IMR-90 (cell line): Measurements from ENCODE around the gene KHNYN. TPM values are rescaled to one million over a fixed set of nuclear protein-coding genes. Genes with fewer than 3 reads are reported as not detected.
A peak's percentile ranks its signal among the peaks of the same experiment; 100 is the strongest.

Experiments used
- ATAC-seq: fragments of 200-7000 bp; cut with Tn5 transposase; 2 replicates; pipeline ENCODE4 v1.9.1; 2020; ENCODE audit warnings: low read depth, mild to moderate bottlenecking, moderate library complexity
- BruUV-seq: library from RNA; stranded (reverse); fragments of 400-500 nt; replicated peaks from 2 replicates; lab custom pipeline; 2021; lab: Mats Ljungman, UMichigan
- CTCF ChIA-PET: fragments of 300-600 bp; formaldehyde crosslinking; extraction: SDS; loops from one replicate; lab custom pipeline; 2021; ENCODE audit warnings: antibody characterized with exemption; lab: Yijun Ruan, JAX
- POLR2A ChIA-PET: fragments of 300-600 bp; sonication (Branson Sonifier 250); formaldehyde crosslinking; loops from one replicate; lab custom pipeline; 2022; ENCODE audit warnings: antibody characterized with exemption; ENCODE audit not compliant: unreplicated experiment; lab: Charles Lee
- DNase-seq: peaks from one replicate; pipeline ENCODE4 v3.0.0; 2013
- H2AFZ ChIP-seq: replicated peaks from 2 replicates; pipeline ENCODE3; 2013; ENCODE audit warnings: low read length, mild to moderate bottlenecking; ENCODE audit not compliant: poor library complexity
- H2AK5ac ChIP-seq: 2 replicates; pipeline ENCODE4 v1.6.1; 2013; ENCODE audit warnings: low read depth, low read length, inconsistent platforms
- H2AK9ac ChIP-seq: replicated peaks from 2 replicates; pipeline ENCODE3; 2013; ENCODE audit warnings: mild to moderate bottlenecking, low read depth, low read length, moderate library complexity; ENCODE audit not compliant: poor library complexity
- H2BK120ac ChIP-seq: 2 replicates; pipeline ENCODE4 v1.6.1; 2013; ENCODE audit warnings: low read depth, low read length, inconsistent platforms
- H2BK15ac ChIP-seq: 3 replicates; pipeline ENCODE4 v1.6.1; 2013; ENCODE audit warnings: low read depth, low read length, inconsistent platforms
- H2BK20ac ChIP-seq: 2 replicates; pipeline ENCODE4 v1.6.1; 2013; ENCODE audit warnings: low read depth, mild to moderate bottlenecking, inconsistent platforms, low read length, moderate library complexity
- H2BK5ac ChIP-seq: 2 replicates; pipeline ENCODE4 v1.6.1; 2013; ENCODE audit warnings: mild to moderate bottlenecking, low read depth, low read length, inconsistent platforms; ENCODE audit not compliant: poor library complexity, severe bottlenecking
- H3K14ac ChIP-seq: replicated peaks from 2 replicates; pipeline ENCODE4 v1.6.1; 2013; ENCODE audit warnings: low read depth, low read length, inconsistent platforms
- H3K18ac ChIP-seq: 2 replicates; pipeline ENCODE4 v1.6.1; 2013; ENCODE audit warnings: low read depth, low read length, control low read depth
- H3K23ac ChIP-seq: 2 replicates; pipeline ENCODE4 v1.6.1; 2013; ENCODE audit warnings: low read depth, low read length, inconsistent platforms
- H3K27ac ChIP-seq: 2 replicates; pipeline ENCODE4 v1.5.1; 2013; ENCODE audit warnings: mild to moderate bottlenecking, control low read depth, low read length; ENCODE audit not compliant: insufficient read depth
- H3K27me3 ChIP-seq: 2 replicates; pipeline ENCODE4 v1.6.1; 2013; ENCODE audit warnings: low read length; ENCODE audit not compliant: control insufficient read depth, insufficient read depth
- H3K36me3 ChIP-seq: 2 replicates; pipeline ENCODE4 v1.6.1; 2013; ENCODE audit warnings: low read length, mixed read lengths; ENCODE audit not compliant: control insufficient read depth, insufficient read depth
- H3K4ac ChIP-seq: 2 replicates; pipeline ENCODE4 v1.6.1; 2013; ENCODE audit warnings: low read depth, low read length, inconsistent platforms
- H3K4me1 ChIP-seq: 2 replicates; pipeline ENCODE4 v1.6.1; 2013; ENCODE audit warnings: low read length, mixed read lengths; ENCODE audit not compliant: control insufficient read depth, insufficient read depth
- H3K4me2 ChIP-seq: 2 replicates; pipeline ENCODE4 v1.6.1; 2013; ENCODE audit warnings: low read depth, mild to moderate bottlenecking, control low read depth, low read length, moderate library complexity
- H3K4me3 ChIP-seq: 2 replicates; pipeline ENCODE4 v1.5.1; 2013; ENCODE audit warnings: low read depth, mild to moderate bottlenecking, control low read depth, low read length, moderate library complexity; ENCODE audit not compliant: insufficient read depth
- H3K56ac ChIP-seq: 2 replicates; pipeline ENCODE4 v1.6.1; 2013; ENCODE audit warnings: low read length, inconsistent platforms; ENCODE audit not compliant: insufficient read depth; ENCODE audit errors: extremely low read depth
- H3K79me1 ChIP-seq, 2 experiments: 2 replicates each; pipeline ENCODE4 v1.6.1; 2013; ENCODE audit warnings: low read length in 2 of 2, inconsistent platforms in 1 of 2, low read depth in 1 of 2
- H3K9ac ChIP-seq: 2 replicates; pipeline ENCODE4 v1.6.1; 2013; ENCODE audit warnings: low read depth, low read length, control low read depth
- H3K9me1 ChIP-seq: 2 replicates; pipeline ENCODE4 v1.6.1; 2013; ENCODE audit warnings: low read length, inconsistent platforms; ENCODE audit not compliant: insufficient read depth
- H3K9me3 ChIP-seq: 2 replicates; pipeline ENCODE4 v1.6.1; 2013; ENCODE audit warnings: low read length; ENCODE audit not compliant: control insufficient read depth, insufficient read depth
- H4K20me1 ChIP-seq: 2 replicates; pipeline ENCODE4 v1.6.1; 2013; ENCODE audit warnings: low read length, inconsistent platforms; ENCODE audit not compliant: insufficient read depth
- H4K5ac ChIP-seq: 2 replicates; pipeline ENCODE4 v1.6.1; 2013; ENCODE audit warnings: mild to moderate bottlenecking, low read depth, low read length, control low read depth
- H4K8ac ChIP-seq, 2 experiments: 2 replicates each; pipeline ENCODE4 v1.6.1; 2013; ENCODE audit warnings: low read depth in 2 of 2, low read length in 2 of 2, control low read depth in 1 of 2, inconsistent platforms in 1 of 2
- H4K91ac ChIP-seq: 2 replicates; pipeline ENCODE4 v1.6.1; 2013; ENCODE audit warnings: low read depth, low read length, inconsistent platforms; ENCODE audit not compliant: insufficient read depth
- BHLHE40 ChIP-seq: fragments of 150-350 bp; IDR thresholded peaks from 2 replicates; pipeline ENCODE4 v1.6.1; 2016; ENCODE audit warnings: mild to moderate bottlenecking, low read depth, low read length
- CEBPB ChIP-seq: IDR thresholded peaks from 2 replicates; pipeline ENCODE4 v1.6.1; 2012; ENCODE audit warnings: low read depth, low read length, improper control_type of control experiment
- CHD1 ChIP-seq: IDR thresholded peaks from 2 replicates; pipeline ENCODE4 v1.6.1; 2012; ENCODE audit warnings: low read depth, low read length, improper control_type of control experiment
- CTCF ChIP-seq: conservative IDR thresholded peaks from 2 replicates; pipeline ENCODE4 v1.5.1; 2012; ENCODE audit warnings: mild to moderate bottlenecking, low read depth, low read length, improper control_type of control experiment
- FOS ChIP-seq: fragments of 150-350 bp; IDR thresholded peaks from 2 replicates; pipeline ENCODE4 v1.6.1; 2016; ENCODE audit warnings: low read depth, low read length
- MAFK ChIP-seq: IDR thresholded peaks from 2 replicates; pipeline ENCODE4 v1.6.1; 2012; ENCODE audit warnings: low read depth, low read length, improper control_type of control experiment
- MAZ ChIP-seq: IDR thresholded peaks from 2 replicates; pipeline ENCODE4 v1.6.1; 2012; ENCODE audit warnings: low read depth, mild to moderate bottlenecking, low read length, improper control_type of control experiment, moderate library complexity, borderline replicate concordance
- MXI1 ChIP-seq: IDR thresholded peaks from 2 replicates; pipeline ENCODE4 v1.6.1; 2012; ENCODE audit warnings: low read depth, mild to moderate bottlenecking, low read length, moderate library complexity, borderline replicate concordance
- NFE2L2 ChIP-seq: fragments of 150-350 bp; IDR thresholded peaks from 2 replicates; pipeline ENCODE4 v1.6.1; 2016; ENCODE audit warnings: low read depth, mild to moderate bottlenecking, low read length
- POLR2A ChIP-seq: IDR thresholded peaks from 2 replicates; pipeline ENCODE4 v1.6.1; 2012; ENCODE audit warnings: mild to moderate bottlenecking, low read depth, low read length
- RAD21 ChIP-seq: IDR thresholded peaks from 2 replicates; pipeline ENCODE4 v1.6.1; 2012; ENCODE audit warnings: low read length, improper control_type of control experiment
- RCOR1 ChIP-seq: IDR thresholded peaks from 2 replicates; pipeline ENCODE4 v1.6.1; 2012; ENCODE audit warnings: mild to moderate bottlenecking, low read length, improper control_type of control experiment; ENCODE audit not compliant: insufficient replicate concordance
- RFX5 ChIP-seq: IDR thresholded peaks from 2 replicates; pipeline ENCODE4 v1.8.0; 2012; ENCODE audit warnings: low read depth, mild to moderate bottlenecking, low read length, moderate library complexity
- SMC3 ChIP-seq: fragments of 150-350 bp; IDR thresholded peaks from 2 replicates; pipeline ENCODE4 v1.6.1; 2016; ENCODE audit warnings: low read depth, mild to moderate bottlenecking, antibody characterized with exemption, low read length, moderate library complexity
- USF2 ChIP-seq: fragments of 150-350 bp; IDR thresholded peaks from 2 replicates; pipeline ENCODE4 v1.6.1; 2017; ENCODE audit warnings: mild to moderate bottlenecking, antibody characterized with exemption, low read length, low read depth
- WGBS, 2 experiments: methylation state at CpG; one replicate each; pipeline versions ENCODE4 v1.1.5 to v1.1.7; 2013; ENCODE audit warnings: missing lambda C conversion rate in 2 of 2; ENCODE audit not compliant: insufficient read length in 1 of 2; ENCODE audit errors: extremely low coverage in 2 of 2; 5-methylcytosine and 5-hydroxymethylcytosine counted together
- dilution Hi-C: fragments of 300-500 bp; cut with HindIII; formaldehyde crosslinking; loops from one replicate; pipeline ENCODE4 v1.14.3; 2018; ENCODE audit warnings: low sequenced_read_pairs; ENCODE audit not compliant: unreplicated experiment
- in situ Hi-C: fragments of 300-500 bp; cut with MboI; formaldehyde crosslinking; loops from 3 replicates; pipeline ENCODE4 v1.14.3; 2019; ENCODE audit warnings: low sequenced_read_pairs, inconsistent platforms, mixed read lengths
- intact Hi-C: fragments of 100-400 bp; cut with micrococcal nuclease; formaldehyde crosslinking; loops from 2 replicates; pipeline ENCODE4 v1.10.0; 2022
- polyA plus RNA-seq, 3 experiments: library from polyadenylated mRNA; depleted of rRNA; stranded (reverse); fragments of >200 nt; gene quantifications; 2 replicates each; pipeline ENCODE4 v1.2.3, GENCODE V29; 2012; ENCODE audit warnings: low replicate concordance in 1 of 3
- total RNA-seq: library from RNA; depleted of rRNA; stranded (reverse); fragments of >200 nt; gene quantifications from 2 replicates; pipeline ENCODE4 v1.2.3, GENCODE V29; 2012
- TF ChIP-seq, protein P1 (sequence below): fragments of 150-350 bp; IDR thresholded peaks from 2 replicates; pipeline ENCODE4 v1.6.1; 2016; ENCODE audit warnings: low read depth, mild to moderate bottlenecking, low read length, moderate library complexity, borderline replicate concordance

KHNYN gene
- total and polyA plus RNA-seq, 2 of the 4 experiments (the other 2 are of a cell fraction) = 18.9 to 24.4 TPM

DNA sequence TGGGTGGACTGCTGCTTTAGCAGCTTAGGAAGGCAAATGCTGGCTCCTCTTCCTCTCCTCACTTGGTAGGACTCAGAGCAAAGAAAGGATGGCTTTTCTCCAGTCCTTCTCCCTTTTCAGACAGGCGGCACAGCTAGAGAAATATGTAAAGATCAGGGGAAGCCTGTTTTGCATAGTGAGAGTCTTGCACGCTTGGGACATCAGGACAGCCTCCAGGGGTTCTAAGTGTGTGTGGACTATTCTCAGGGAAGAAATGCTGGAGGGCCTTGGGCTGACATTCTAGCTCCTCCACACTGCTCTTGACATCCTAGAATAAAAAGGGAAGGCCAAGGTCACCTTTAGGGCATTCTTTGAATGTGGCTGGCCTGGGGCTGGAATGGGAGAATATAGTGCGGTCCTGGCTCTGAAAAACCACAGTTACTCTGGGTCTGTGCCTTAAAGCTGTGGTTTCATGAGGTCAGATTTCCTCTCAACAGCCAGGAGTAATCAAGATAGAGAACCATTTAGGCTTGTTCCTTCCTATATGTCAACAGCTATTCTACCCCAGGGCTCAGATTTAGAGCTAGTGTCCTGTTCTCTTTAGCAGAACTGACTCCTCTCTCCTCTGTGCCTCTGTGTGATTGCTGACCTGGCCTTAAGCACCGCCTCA, 54.0 kb downstream of the KHNYN start:
- TF ChIP-seq MAZ (no peak), RFX5 (no peak), POLR2A (no peak), USF2 (no peak), FOS (no peak), CHD1 (no peak), BHLHE40 (no peak), MXI1 (no peak), CEBPB (no peak), NFE2L2 (no peak), RCOR1 (no peak), SMC3 (no peak), MAFK (no peak), RAD21 (no peak), CTCF (no peak)
- TF ChIP-seq, protein P1, sequence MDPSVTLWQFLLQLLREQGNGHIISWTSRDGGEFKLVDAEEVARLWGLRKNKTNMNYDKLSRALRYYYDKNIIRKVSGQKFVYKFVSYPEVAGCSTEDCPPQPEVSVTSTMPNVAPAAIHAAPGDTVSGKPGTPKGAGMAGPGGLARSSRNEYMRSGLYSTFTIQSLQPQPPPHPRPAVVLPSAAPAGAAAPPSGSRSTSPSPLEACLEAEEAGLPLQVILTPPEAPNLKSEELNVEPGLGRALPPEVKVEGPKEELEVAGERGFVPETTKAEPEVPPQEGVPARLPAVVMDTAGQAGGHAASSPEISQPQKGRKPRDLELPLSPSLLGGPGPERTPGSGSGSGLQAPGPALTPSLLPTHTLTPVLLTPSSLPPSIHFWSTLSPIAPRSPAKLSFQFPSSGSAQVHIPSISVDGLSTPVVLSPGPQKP = no peak
- H3K9me3 ChIP-seq = no peaks in the 10 kb centered on the region
- no peak overlapping the region for H2AFZ ChIP-seq
- H4K8ac ChIP-seq = no peak overlapping the region
- H4K5ac ChIP-seq = no peak overlapping the region
- H3K9me1 ChIP-seq = no peaks in the 10 kb centered on the region
- BruUV-seq = no TSS peak
- H4K20me1 ChIP-seq = no peaks in the 10 kb centered on the region
- H2BK120ac ChIP-seq = no peak overlapping the region
- no peaks in the 10 kb centered on the region for H3K27me3 ChIP-seq
- no peak overlapping the region for H2BK5ac ChIP-seq
- CTCF ChIA-PET = no interaction called here
- no CpG with 5 or more reads among the region's 4 CpGs for WGBS, 2 experiments
- POLR2A ChIA-PET = no interaction called here
- ATAC-seq (no peak), DNase-seq (peak; percentile 27)
- no peak overlapping the region for H3K4me3 ChIP-seq
- H4K91ac ChIP-seq = no peak overlapping the region
- H3K4ac ChIP-seq = no peak overlapping the region
- no peaks in the 10 kb centered on the region for H3K36me3 ChIP-seq
- H3K4me1 ChIP-seq = no peaks in the 10 kb centered on the region
- no peak overlapping the region for H2AK5ac ChIP-seq
- H3K56ac ChIP-seq = no peak overlapping the region
- H2AK9ac ChIP-seq = no peak overlapping the region
- H2BK20ac ChIP-seq = no peak overlapping the region
- H3K23ac ChIP-seq = no peak overlapping the region
- no peak overlapping the region for H3K4me2 ChIP-seq
- H3K18ac ChIP-seq = no peak overlapping the region
- H3K27ac ChIP-seq = no peak overlapping the region
- no peak overlapping the region for H2BK15ac ChIP-seq
- no peaks in the 10 kb centered on the region for H3K79me1 ChIP-seq
- H3K14ac ChIP-seq = no peak overlapping the region
- intact Hi-C loops = no loop called here
- in situ Hi-C loops = no loop called here
- dilution Hi-C loops = no loop called here
- no peak overlapping the region for H3K9ac ChIP-seq
